ENCODE data around the gene RFX8. TPM values are rescaled to one million over a fixed set of nuclear protein-coding genes. Genes with fewer than 3 reads are reported as not detected.
A peak's percentile ranks its signal among the peaks of the same experiment; 100 is the strongest.

The RFX8 gene
- polyA plus RNA-seq, 1 experiment, result 1.7 TPM

- CTCF ChIA-PET, result interaction anchor here (0.8 to 3.0 kb wide), 4 partner anchors 8 to 46 kb away, joined by 3 to 17 read pairs (median 5); no protein-coding TSS in a partner anchor
- POLR2A ChIA-PET, result no interaction called here
- no peak for DNase-seq (ENCODE audit: low read depth)
- no peak overlapping the region for H3K4me3 ChIP-seq (ENCODE audit: low read depth, low read length)
- TF ChIP-seq CTCF (IDR thresholded peaks at IDR 0.05; ENCODE audit: insufficient read depth, low read depth, low read length), result no peak
- peaks cover 12% of the 10 kb centered on the region for H3K27me3 ChIP-seq (ENCODE audit: control insufficient read depth, insufficient read depth, low read length)
- H3K36me3 ChIP-seq (ENCODE audit: control insufficient read depth, insufficient read depth, low read length), result no peaks in the 10 kb centered on the region
These were observed 86.7 kb downstream of the RFX8 start for GRCh38 chr2:101388232-101388631.

- H3K27me3 ChIP-seq (ENCODE audit: control insufficient read depth, insufficient read depth, low read length), result peaks cover 12% of the 10 kb centered on the region
- ChIA-PET POLR2A (interaction anchor here (0.6 kb wide), 1 partner anchor 392 kb away, joined by 14 read pairs; no protein-coding TSS in a partner anchor), CTCF (interaction anchor here (1.0 to 3.0 kb wide), 6 partner anchors 12 to 131 kb away, joined by 3 to 17 read pairs (median 4); no protein-coding TSS in a partner anchor)
- no peak for DNase-seq (ENCODE audit: low read depth)
- no peaks in the 10 kb centered on the region for H3K36me3 ChIP-seq (ENCODE audit: control insufficient read depth, insufficient read depth, low read length)
- peak; percentile 34 for TF ChIP-seq CTCF (IDR thresholded peaks at IDR 0.05; ENCODE audit: insufficient read depth, low read depth, low read length)
- H3K4me3 ChIP-seq (ENCODE audit: low read depth, low read length), result peak within 1 kb of the TSS; percentile 39
These were observed 87.6 kb downstream of the RFX8 start, which contains the start of gene CREG2 for GRCh38 chr2:101387151-101387834. Gene CREG2 (minus strand): TSS chr2:101387503. CDS start chr2:101387457, 46 bp downstream.

GRCh38 chr2:101386599-101387150 lies 88.2 kb downstream of the RFX8 start:
- H3K4me3 ChIP-seq (ENCODE audit: low read depth, low read length), result peak overlapping the region; percentile 20; the same call in 1 of the 2 replicates
- no peaks in the 10 kb centered on the region for H3K36me3 ChIP-seq (ENCODE audit: control insufficient read depth, insufficient read depth, low read length)
- CTCF ChIA-PET, result interaction anchor here (1.0 to 3.0 kb wide), 6 partner anchors 8 to 132 kb away, joined by 3 to 17 read pairs (median 4); no protein-coding TSS in a partner anchor
- H3K27me3 ChIP-seq (ENCODE audit: control insufficient read depth, insufficient read depth, low read length), result peaks cover 12% of the 10 kb centered on the region
- no peak for TF ChIP-seq CTCF (IDR thresholded peaks at IDR 0.05; ENCODE audit: insufficient read depth, low read depth, low read length)
- DNase-seq (ENCODE audit: low read depth), result no peak
- POLR2A ChIA-PET, result interaction anchor here (0.6 kb wide), 1 partner anchor 393 kb away, joined by 14 read pairs; no protein-coding TSS in a partner anchor

- ChIA-PET POLR2A (no interaction called here), CTCF (no interaction called here)
- no peak for DNase-seq (ENCODE audit: low read depth)
- Histone ChIP-seq H3K27me3 (ENCODE audit: control insufficient read depth, insufficient read depth, low read length) (peaks cover 15% of the 10 kb centered on the region), H3K36me3 (ENCODE audit: control insufficient read depth, insufficient read depth, low read length) (no peaks in the 10 kb centered on the region), H3K4me3 (ENCODE audit: low read depth, low read length) (no peak overlapping the region)
- no peak for TF ChIP-seq CTCF (IDR thresholded peaks at IDR 0.05; ENCODE audit: insufficient read depth, low read depth, low read length)
These were observed 91.8 kb downstream of the RFX8 start for GRCh38 chr2:101383016-101383541.

- peaks cover 11% of the 10 kb centered on the region for H3K27me3 ChIP-seq (ENCODE audit: control insufficient read depth, insufficient read depth, low read length)
- no peak for DNase-seq (ENCODE audit: low read depth)
- H3K4me3 ChIP-seq (ENCODE audit: low read depth, low read length), result no peak overlapping the region
- TF ChIP-seq CTCF (IDR thresholded peaks at IDR 0.05; ENCODE audit: insufficient read depth, low read depth, low read length), result no peak
- POLR2A ChIA-PET, result no interaction called here
- CTCF ChIA-PET, result no interaction called here
- H3K36me3 ChIP-seq (ENCODE audit: control insufficient read depth, insufficient read depth, low read length), result no peaks in the 10 kb centered on the region
These were observed 92.5 kb downstream of the RFX8 start for GRCh38 chr2:101382442-101382841.

Measured in BJ (cell line).